Heart left ventricle (tissue), 13 donors: ENCODE data around the gene SNRNP70.

Source experiments
- CTCF ChIP-seq, 12 donors: fragments of 200-600 bp; sonication (generic) in 4 of 12; IDR thresholded peaks; one replicate each; pipeline versions ENCODE4 v1.5.0 to v1.8.0; 2018 to 2022; ENCODE audit warnings: antibody characterized with exemption in 12 of 12, mild to moderate bottlenecking in 5 of 12
- POLR2A ChIP-seq, 2 donors: fragments of 450-650 bp; IDR thresholded peaks; one replicate each; pipeline ENCODE4 v1.6.1; 2017; ENCODE audit warnings: antibody characterized with exemption in 2 of 2, mild to moderate bottlenecking in 2 of 2, moderate library complexity in 2 of 2
- donor health status: ischemic (EF 13 %, LVEDD 7.1; RV severe dilation, severe dysfunction).
- donor health status: DM: no; HTN: yes; CAD: no.
- donor health status: DM: no; HTN: no; CAD: no.
- donor health status: ischemic (EF 25% LVEDD 6.9; RV normal size, moderate dysfunction).
- donor health status: ischemic (EF 25% LVEDD 5.7; RV mildly dilated, moderate dysfunction).
- donor health status: ischemic (EF 35%, LVEDD 5.7; RV mildly dilated, moderate dysfunction).
- donor health status: nonischemic (EF 11% LVEDD 7.7; RV severe dilation, severe dysfunction).
- donor health status: DM: yes; HTN: yes; CAD: no.
- donor health status: PGD.
- donor health status: ischemic (EF 29% LVEDD 5.4; RV normal size, mild dysfunction).
- donor health status: nonischemic (EF 23%, LVEDD 6.1; RV moderate dilation, normal function).

GRCh38 chr19:49127674-49128544 is 42.7 kb downstream of the SNRNP70 start:
- TF ChIP-seq CTCF (IDR thresholded peaks at IDR 0.05) (peak in 6 of 12 donors; percentile 6 to 42 (median 26)), POLR2A (IDR thresholded peaks at IDR 0.05) (peak in 1 of 2 donors; percentile 22)
